D721Med (cell line): Measurements from ENCODE around the gene PCNX2.

Source experiments
- DNase-seq: peaks from one replicate; pipeline ENCODE4 v3.0.0; 2011; ENCODE audit warnings: low spot score; ENCODE audit not compliant: insufficient read length
- FAIRE-seq: peaks from 2 replicates; lab custom pipeline; 2011; peaks lifted over from hg19 to GRCh38; lab: Jason Lieb, UNC
- TF ChIP-seq, protein P1 (sequence below): IDR thresholded peaks from 2 replicates; pipeline ENCODE4 v1.5.1; 2012; ENCODE audit warnings: mild to moderate bottlenecking, control low read depth; ENCODE audit not compliant: insufficient read depth; ENCODE audit errors: missing control alignments

The PCNX2 gene

GRCh38 chr1:232965912-232966217, 329.7 kb downstream of the PCNX2 start:
- no peak for DNase-seq
- TF ChIP-seq, protein P1, sequence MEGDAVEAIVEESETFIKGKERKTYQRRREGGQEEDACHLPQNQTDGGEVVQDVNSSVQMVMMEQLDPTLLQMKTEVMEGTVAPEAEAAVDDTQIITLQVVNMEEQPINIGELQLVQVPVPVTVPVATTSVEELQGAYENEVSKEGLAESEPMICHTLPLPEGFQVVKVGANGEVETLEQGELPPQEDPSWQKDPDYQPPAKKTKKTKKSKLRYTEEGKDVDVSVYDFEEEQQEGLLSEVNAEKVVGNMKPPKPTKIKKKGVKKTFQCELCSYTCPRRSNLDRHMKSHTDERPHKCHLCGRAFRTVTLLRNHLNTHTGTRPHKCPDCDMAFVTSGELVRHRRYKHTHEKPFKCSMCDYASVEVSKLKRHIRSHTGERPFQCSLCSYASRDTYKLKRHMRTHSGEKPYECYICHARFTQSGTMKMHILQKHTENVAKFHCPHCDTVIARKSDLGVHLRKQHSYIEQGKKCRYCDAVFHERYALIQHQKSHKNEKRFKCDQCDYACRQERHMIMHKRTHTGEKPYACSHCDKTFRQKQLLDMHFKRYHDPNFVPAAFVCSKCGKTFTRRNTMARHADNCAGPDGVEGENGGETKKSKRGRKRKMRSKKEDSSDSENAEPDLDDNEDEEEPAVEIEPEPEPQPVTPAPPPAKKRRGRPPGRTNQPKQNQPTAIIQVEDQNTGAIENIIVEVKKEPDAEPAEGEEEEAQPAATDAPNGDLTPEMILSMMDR = no peak
- FAIRE-seq = no peak

GRCh38 chr1:232965124-232965911, 330.2 kb downstream of the PCNX2 start:
- FAIRE-seq = peak; percentile 99
- no peak for DNase-seq
- TF ChIP-seq, protein P1 = peak; percentile 0

GRCh38 chr1:232964601-232965000, 330.9 kb downstream of the PCNX2 start:
- TF ChIP-seq, protein P1 = no peak
- no peak for DNase-seq
- no peak for FAIRE-seq

DNA sequence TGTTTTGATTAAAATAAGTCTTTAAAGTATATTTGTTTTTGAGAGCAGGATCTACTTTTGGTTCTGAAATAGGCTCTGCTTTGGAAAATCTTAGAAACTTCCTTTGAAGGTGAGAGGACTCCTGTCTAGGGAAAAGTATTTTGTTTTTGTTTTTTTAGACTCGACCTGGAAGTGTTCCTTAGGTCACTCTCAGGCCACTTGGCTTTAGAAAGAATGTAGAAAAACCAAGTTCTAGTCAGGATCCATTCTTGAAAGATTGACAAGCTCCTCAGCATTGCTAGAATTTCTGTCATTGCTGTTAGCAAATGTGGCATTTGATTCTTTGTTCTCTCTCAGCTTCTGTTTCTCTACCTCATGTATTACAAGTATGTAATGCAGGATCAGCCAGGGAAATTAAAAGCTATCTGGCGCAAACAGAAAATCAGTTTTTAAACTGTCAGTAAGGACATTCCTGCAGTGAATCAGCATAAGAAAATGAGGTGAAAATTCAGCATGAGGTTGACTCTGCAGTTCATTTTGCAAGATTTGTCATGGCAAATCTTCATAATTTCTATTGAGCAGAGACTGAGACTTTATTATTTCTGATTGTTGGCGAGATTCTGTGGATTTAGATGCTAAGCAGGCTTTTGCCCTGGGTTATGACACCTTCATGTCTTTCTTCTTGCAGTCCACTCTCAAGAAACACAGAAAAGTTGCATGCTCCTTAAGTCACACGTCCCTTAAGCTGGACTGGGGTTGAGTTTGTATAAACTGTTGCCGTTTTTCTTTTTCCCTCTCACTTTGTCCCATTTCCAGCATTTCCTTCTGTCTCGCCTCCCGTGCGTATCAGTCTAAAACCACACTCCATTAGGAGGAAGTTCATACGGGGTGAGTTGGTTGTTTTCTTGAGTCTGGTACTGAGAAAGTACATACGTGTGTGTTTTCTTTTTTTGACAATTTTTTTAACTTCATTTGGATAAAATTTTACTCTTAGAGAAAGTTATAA, 332.5 kb downstream of the PCNX2 start:
- DNase-seq = no peak
- TF ChIP-seq, protein P1 = no peak
- FAIRE-seq = peak; percentile 90

GRCh38 chr1:232958067-232958466, 337.5 kb downstream of the PCNX2 start:
- TF ChIP-seq, protein P1 = no peak
- DNase-seq (no peak), FAIRE-seq (peak; percentile 21)

- DNase-seq (no peak), FAIRE-seq (peak; percentile 25)
- TF ChIP-seq, protein P1 = no peak
Observed at GRCh38 chr1:232956081-232956480, 339.4 kb downstream of the PCNX2 start.
